ENCODE results near the gene FRMD8.

- no peak for TF ChIP-seq CTCF (IDR thresholded peaks at IDR 0.05)
- no peak for TF ChIP-seq EP300 (IDR thresholded peaks at IDR 0.05)
These were observed 6.6 kb upstream of the FRMD8 start for GRCh38 chr11:65379698-65380459.

Data from ovary (tissue), 3 donors.